SK-N-MC (cell line): ENCODE results near the gene RFXANK.

ENCODE experiments used
- EZH2 ChIP-seq: fragments of 200-600 bp; sonication (generic); IDR thresholded peaks from one replicate; pipeline ENCODE4 v1.6.1; 2017; ENCODE audit warnings: antibody characterized with exemption
- FOXP2 ChIP-seq: optimal IDR thresholded peaks from 2 replicates; pipeline ENCODE3; 2011; ENCODE audit warnings: mild to moderate bottlenecking, moderate library complexity; ENCODE audit not compliant: insufficient read depth; ENCODE audit errors: extremely low read length, control extremely low read depth
- POLR2AphosphoS5 ChIP-seq: IDR thresholded peaks from 2 replicates; pipeline ENCODE4 v1.6.1; 2012; ENCODE audit warnings: mild to moderate bottlenecking, low read depth, low read length, borderline replicate concordance

DNA sequence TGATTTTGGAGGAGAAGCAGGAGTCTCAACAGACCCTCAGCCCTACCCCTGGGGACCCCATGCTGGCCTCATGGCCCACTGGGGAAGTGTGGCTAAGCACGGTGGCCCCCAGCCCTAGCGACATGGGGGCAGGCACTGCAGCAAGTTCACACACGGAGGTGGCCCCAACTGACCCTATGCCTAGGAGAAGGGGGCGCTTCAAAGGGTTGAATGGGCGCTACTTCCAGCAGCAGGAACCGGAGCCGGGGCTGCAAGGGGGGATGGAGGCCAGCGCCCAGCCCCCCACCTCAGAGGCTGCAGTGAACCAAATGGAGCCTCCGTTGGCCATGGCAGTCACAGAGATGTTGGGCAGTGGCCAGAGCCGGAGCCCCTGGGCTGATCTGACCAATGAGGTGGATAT, 34.6 kb downstream of the RFXANK start:
- TF ChIP-seq EZH2 (no peak), POLR2AphosphoS5 (no peak), FOXP2 (no peak)
